Panc1 (cell line): ENCODE measurements around the gene HDDC2.

ENCODE experiments used
- CTCF ChIP-seq: fragments of 450-650 bp; IDR thresholded peaks from 2 replicates; pipeline ENCODE4 v1.5.1; 2017; ENCODE audit warnings: mild to moderate bottlenecking
- SIN3A ChIP-seq: IDR thresholded peaks from 2 replicates; pipeline ENCODE4 v1.6.1; 2012; ENCODE audit warnings: low read depth, mild to moderate bottlenecking, low read length, moderate library complexity, borderline replicate concordance; ENCODE audit not compliant: insufficient read depth

DNA sequence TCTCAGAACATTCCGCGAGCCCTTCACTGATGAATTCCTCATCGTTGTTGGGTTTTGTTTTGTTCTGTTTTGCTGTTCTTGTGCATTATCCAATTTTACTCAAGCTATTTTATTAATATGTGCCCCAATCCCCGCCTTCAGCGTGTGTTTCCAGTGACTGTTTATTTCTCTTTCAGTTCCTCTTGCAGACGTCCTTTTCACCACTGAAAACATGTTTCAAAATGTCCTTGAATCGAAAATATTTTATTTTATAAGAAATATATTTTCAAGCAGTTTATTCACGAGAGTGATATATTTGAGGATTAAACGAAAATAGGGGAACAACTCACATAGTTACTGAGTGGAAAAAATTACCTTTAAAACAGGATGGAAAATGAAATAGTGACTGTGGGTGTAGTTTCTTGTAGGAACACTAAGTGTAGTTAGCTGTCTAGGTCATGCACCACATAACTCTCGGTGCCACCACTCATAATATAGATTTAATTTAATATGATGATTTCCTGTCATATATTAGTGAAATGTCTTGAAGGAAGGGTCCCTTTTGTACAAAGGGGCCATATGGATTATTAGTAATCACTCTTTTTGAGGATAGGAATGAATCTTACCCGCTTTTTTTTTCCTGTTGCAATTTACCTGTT, 45.3 kb upstream of the HDDC2 start:
- no peak for TF ChIP-seq CTCF
- no peak for TF ChIP-seq SIN3A
